PC-9 (cell line): ENCODE data around the gene RXFP3. TPM values are rescaled to one million over a fixed set of nuclear protein-coding genes. Genes with fewer than 3 reads are reported as not detected.

ENCODE experiments used
- BruUV-seq: library from RNA; stranded (reverse); fragments of 400-500 nt; replicated peaks from 2 replicates; lab custom pipeline; 2021; lab: Mats Ljungman, UMichigan
- CTCF ChIA-PET: fragments of 300-600 bp; sonication (Branson Sonifier 250); formaldehyde crosslinking; loops from one replicate; lab custom pipeline; 2022; ENCODE audit warnings: antibody characterized with exemption; lab: Charles Lee
- POLR2A ChIA-PET: fragments of 300-600 bp; sonication (Branson Sonifier 250); formaldehyde crosslinking; loops from one replicate; lab custom pipeline; 2022; ENCODE audit warnings: antibody characterized with exemption; ENCODE audit not compliant: unreplicated experiment; lab: Charles Lee
- DNase-seq, 2 experiments: peaks; one replicate each; pipeline versions ENCODE4 v3.0.0 to v3.0.0-alpha.2; 2015 to 2022; ENCODE audit warnings: mixed read lengths in 1 of 2
- H2AFZ ChIP-seq: fragments of 200-600 bp; sonication (generic); 2 replicates; pipeline ENCODE4 v1.8.1; 2017; ENCODE audit warnings: antibody characterized with exemption
- H3F3A ChIP-seq: fragments of 200-600 bp; sonication (generic); 2 replicates; pipeline ENCODE4 v1.8.1; 2017; ENCODE audit warnings: antibody characterized with exemption, mild to moderate bottlenecking, low read depth; ENCODE audit not compliant: insufficient read depth
- H3K27ac ChIP-seq: fragments of 200-600 bp; sonication (generic); 2 replicates; pipeline ENCODE4 v1.6.1; 2016; ENCODE audit warnings: mixed run types
- H3K27me3 ChIP-seq: fragments of 200-600 bp; sonication (generic); 2 replicates; pipeline ENCODE4 v1.6.1; 2016; ENCODE audit warnings: low read depth, mixed run types; ENCODE audit not compliant: insufficient read depth
- H3K36me3 ChIP-seq: fragments of 200-600 bp; sonication (generic); 2 replicates; pipeline ENCODE4 v1.6.1; 2016; ENCODE audit warnings: low read depth, mixed run types
- H3K4me1 ChIP-seq: fragments of 200-600 bp; sonication (generic); replicated peaks from 2 replicates; pipeline ENCODE4 v1.6.1; 2016; ENCODE audit warnings: mixed run types; ENCODE audit not compliant: insufficient read depth
- H3K4me2 ChIP-seq: fragments of 200-600 bp; sonication (generic); 2 replicates; pipeline ENCODE4 v1.6.1; 2017; ENCODE audit warnings: mixed run types
- H3K4me3 ChIP-seq: fragments of 200-600 bp; sonication (generic); 2 replicates; pipeline ENCODE4 v1.6.1; 2016; ENCODE audit warnings: mixed run types
- H3K79me2 ChIP-seq: fragments of 200-600 bp; sonication (generic); 2 replicates; pipeline ENCODE4 v1.6.1; 2017; ENCODE audit warnings: low read depth, mixed run types
- H3K9me2 ChIP-seq: fragments of 200-600 bp; sonication (generic); 2 replicates; pipeline ENCODE4 v1.8.1; 2017; ENCODE audit warnings: mild to moderate bottlenecking; ENCODE audit not compliant: insufficient read depth
- H3K9me3 ChIP-seq: fragments of 200-600 bp; sonication (generic); 2 replicates; pipeline ENCODE4 v1.8.1; 2016; ENCODE audit warnings: low read depth; ENCODE audit not compliant: insufficient read depth
- H4K20me1 ChIP-seq: fragments of 200-600 bp; sonication (generic); 2 replicates; pipeline ENCODE4 v1.8.1; 2017; ENCODE audit not compliant: insufficient read depth
- CTCF ChIP-seq: fragments of 200-600 bp; sonication (generic); conservative IDR thresholded peaks from 2 replicates; pipeline ENCODE4 v1.6.1; 2017; ENCODE audit warnings: mixed run types, antibody characterized with exemption, mild to moderate bottlenecking, moderate library complexity
- EZH2 ChIP-seq: fragments of 200-600 bp; sonication (generic); IDR thresholded peaks from 2 replicates; pipeline ENCODE4 v1.8.0; 2017; ENCODE audit warnings: antibody characterized with exemption, low read depth
- intact Hi-C: fragments of 100-400 bp; cut with micrococcal nuclease; formaldehyde crosslinking; loops from one replicate; pipeline ENCODE4 v1.10.0; 2022; ENCODE audit not compliant: unreplicated experiment
- total RNA-seq: library from RNA; stranded (reverse); gene quantifications from 2 replicates; pipeline ENCODE4 v1.2.3, GENCODE V29; 2021

RXFP3 gene
- total RNA-seq, 1 experiment from 2014 or later = not detected

GRCh38 chr5:33984671-33985124, 48.5 kb downstream of the RXFP3 start, which contains the start of gene SLC45A2:
TSS of gene SLC45A2 (minus strand) at chr5:33984693. CDS start at chr5:33984583, 110 bp downstream.
- no peaks in the 10 kb centered on the region for H3K79me2 ChIP-seq
- BruUV-seq = no TSS peak
- no peak within 1 kb of the TSS for H3K27ac ChIP-seq
- POLR2A ChIA-PET = no interaction called here
- no peaks in the 10 kb centered on the region for H3K4me1 ChIP-seq
- no peak for DNase-seq
- intact Hi-C loops = no loop called here
- peaks cover 4% of the 10 kb centered on the region; the same call in 1 of the 2 replicates for H3K36me3 ChIP-seq
- peaks cover 14% of the 10 kb centered on the region; the same call in 1 of the 2 replicates for H3F3A ChIP-seq
- H3K9me2 ChIP-seq = no peaks in the 10 kb centered on the region
- no peak for TF ChIP-seq CTCF
- no peak for TF ChIP-seq EZH2
- H4K20me1 ChIP-seq = no peaks in the 10 kb centered on the region
- peaks cover 9% of the 10 kb centered on the region; the same call in 1 of the 2 replicates for H3K9me3 ChIP-seq
- no peak within 1 kb of the TSS for H2AFZ ChIP-seq
- CTCF ChIA-PET = no interaction called here
- H3K27me3 ChIP-seq = no peaks in the 10 kb centered on the region
- no peak within 1 kb of the TSS for H3K4me2 ChIP-seq
- H3K4me3 ChIP-seq = no peak within 1 kb of the TSS

GRCh38 chr5:33985447-33985846, 49.3 kb downstream of the RXFP3 start:
- no TSS peak for BruUV-seq
- peaks cover 9% of the 10 kb centered on the region; the same call in 1 of the 2 replicates for H3K9me3 ChIP-seq
- intact Hi-C loops = no loop called here
- POLR2A ChIA-PET = interaction anchor here (0.6 kb wide), 1 partner anchor 12 kb away, joined by 6 read pairs; no protein-coding TSS in a partner anchor
- no peaks in the 10 kb centered on the region for H3K4me1 ChIP-seq
- peaks cover 14% of the 10 kb centered on the region; the same call in 1 of the 2 replicates for H3F3A ChIP-seq
- no peak for DNase-seq
- no peaks in the 10 kb centered on the region for H3K9me2 ChIP-seq
- H3K27ac ChIP-seq = no peak overlapping the region
- TF ChIP-seq CTCF = no peak
- no peak for TF ChIP-seq EZH2
- no peaks in the 10 kb centered on the region for H3K27me3 ChIP-seq
- H3K79me2 ChIP-seq = no peaks in the 10 kb centered on the region
- no peak overlapping the region for H3K4me2 ChIP-seq
- H3K36me3 ChIP-seq = peaks cover 4% of the 10 kb centered on the region; the same call in 1 of the 2 replicates
- CTCF ChIA-PET = no interaction called here
- no peaks in the 10 kb centered on the region for H4K20me1 ChIP-seq
- no peak overlapping the region for H2AFZ ChIP-seq
- H3K4me3 ChIP-seq = no peak overlapping the region

Other genes starting within 250 kb of the RXFP3 start
- gene ADAMTS12, start 44.4 kb upstream of the RXFP3 start, total RNA-seq = 71.1 and 103 TPM in 2 replicates
- gene SLC45A2, start 48.3 kb downstream of the RXFP3 start, total RNA-seq = 0.20 and 0.33 TPM in 2 replicates
- gene AMACR, start 71.7 kb downstream of the RXFP3 start, total RNA-seq = 31.1 and 31.2 TPM in 2 replicates
- 8.3 and 9.4 TPM in 2 replicates for gene C1QTNF3, start 106.8 kb downstream of the RXFP3 start, total RNA-seq